Nephron (organoid): ENCODE data around the gene ENDOD1.
"Not testable (repeated sequence)": the region's sequence is repeated elsewhere in the genome, so short reads cannot be mapped to it uniquely, and the experiment has no call there.

Experiments
- H3K27ac Mint-ChIP-seq, 3 experiments: 2 replicates each; pipeline ENCODE4 v1.8.0; 2020; ENCODE audit warnings: mixed read lengths in 3 of 3, mild to moderate bottlenecking in 2 of 3, moderate library complexity in 1 of 3
- H3K27me3 Mint-ChIP-seq: 2 replicates; pipeline ENCODE4 v1.8.0; 2021; ENCODE audit warnings: low read depth, mild to moderate bottlenecking, moderate library complexity, mixed read lengths
- H3K36me3 Mint-ChIP-seq: 2 replicates; pipeline ENCODE4 v1.8.0; 2020; ENCODE audit warnings: low read depth, mixed read lengths
- H3K4me1 Mint-ChIP-seq: 2 replicates; pipeline ENCODE4 v1.8.0; 2020; ENCODE audit warnings: mixed read lengths
- H3K4me3 Mint-ChIP-seq, 3 experiments: 2 replicates each; pipeline ENCODE4 v1.8.0; 2020; ENCODE audit warnings: mild to moderate bottlenecking in 3 of 3, mixed read lengths in 3 of 3, moderate library complexity in 2 of 3
- H3K9me3 Mint-ChIP-seq: 2 replicates; pipeline ENCODE4 v1.8.0; 2020; ENCODE audit warnings: mixed read lengths
- TF ChIP-seq, protein P1 (sequence below), 3 experiments: fragments of 200-600 bp; sonication (generic); IDR thresholded peaks; one replicate each; pipeline ENCODE4 v1.5.0; 2021; ENCODE audit warnings: antibody characterized with exemption in 3 of 3; ENCODE audit not compliant: unreplicated experiment in 3 of 3

Gene ENDOD1

GRCh38 chr11:95123556-95123955 lies 33.9 kb downstream of the ENDOD1 start:
- Mint-ChIP-seq H3K27ac (no peak overlapping the region), H3K4me3 (no peak overlapping the region), H3K27me3 (no peaks in the 10 kb centered on the region), H3K4me1 (peaks cover 13% of the 10 kb centered on the region), H3K36me3 (peaks cover under 1% of the 10 kb centered on the region), H3K9me3 (peaks cover 7% of the 10 kb centered on the region)
- TF ChIP-seq, protein P1, sequence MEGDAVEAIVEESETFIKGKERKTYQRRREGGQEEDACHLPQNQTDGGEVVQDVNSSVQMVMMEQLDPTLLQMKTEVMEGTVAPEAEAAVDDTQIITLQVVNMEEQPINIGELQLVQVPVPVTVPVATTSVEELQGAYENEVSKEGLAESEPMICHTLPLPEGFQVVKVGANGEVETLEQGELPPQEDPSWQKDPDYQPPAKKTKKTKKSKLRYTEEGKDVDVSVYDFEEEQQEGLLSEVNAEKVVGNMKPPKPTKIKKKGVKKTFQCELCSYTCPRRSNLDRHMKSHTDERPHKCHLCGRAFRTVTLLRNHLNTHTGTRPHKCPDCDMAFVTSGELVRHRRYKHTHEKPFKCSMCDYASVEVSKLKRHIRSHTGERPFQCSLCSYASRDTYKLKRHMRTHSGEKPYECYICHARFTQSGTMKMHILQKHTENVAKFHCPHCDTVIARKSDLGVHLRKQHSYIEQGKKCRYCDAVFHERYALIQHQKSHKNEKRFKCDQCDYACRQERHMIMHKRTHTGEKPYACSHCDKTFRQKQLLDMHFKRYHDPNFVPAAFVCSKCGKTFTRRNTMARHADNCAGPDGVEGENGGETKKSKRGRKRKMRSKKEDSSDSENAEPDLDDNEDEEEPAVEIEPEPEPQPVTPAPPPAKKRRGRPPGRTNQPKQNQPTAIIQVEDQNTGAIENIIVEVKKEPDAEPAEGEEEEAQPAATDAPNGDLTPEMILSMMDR (IDR thresholded peaks at IDR 0.05; ENCODE audit: unreplicated experiment in 3 of 3) = no peak

GRCh38 chr11:95128602-95129001 lies 39.0 kb downstream of the ENDOD1 start:
- Mint-ChIP-seq H3K27ac (no peak overlapping the region), H3K27me3 (no peaks in the 10 kb centered on the region), H3K4me3 (no peak overlapping the region), H3K36me3 (no peaks in the 10 kb centered on the region), H3K4me1 (no peaks in the 10 kb centered on the region), H3K9me3 (no peaks in the 10 kb centered on the region)
- TF ChIP-seq, protein P1 (IDR thresholded peaks at IDR 0.05; ENCODE audit: unreplicated experiment in 3 of 3) = no peak

DNA sequence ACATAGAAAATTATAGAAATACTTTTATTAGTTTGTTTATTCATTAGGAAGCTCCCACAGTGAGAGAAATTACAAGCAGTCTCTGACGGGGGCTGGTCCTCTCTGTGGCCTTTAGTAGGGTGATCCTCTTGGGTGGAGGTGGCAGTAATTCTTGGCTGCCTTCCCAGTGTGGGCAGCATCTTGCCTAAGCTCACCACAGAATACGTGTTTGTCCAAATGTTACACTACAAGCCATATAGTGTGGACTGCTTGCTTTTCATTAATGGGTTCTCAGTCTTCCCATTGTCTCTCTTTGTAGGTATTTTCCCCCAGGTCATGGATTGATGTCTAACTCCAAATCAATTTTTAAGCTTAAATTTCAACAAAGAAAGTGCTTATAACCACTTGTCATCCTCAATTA lies 43.3 kb downstream of the ENDOD1 start:
- no peak overlapping the region for H3K27ac Mint-ChIP-seq
- TF ChIP-seq, protein P1 (IDR thresholded peaks at IDR 0.05; ENCODE audit: unreplicated experiment in 3 of 3) = no peak
- peaks cover 10% of the 10 kb centered on the region for H3K4me1 Mint-ChIP-seq
- no peak overlapping the region for H3K4me3 Mint-ChIP-seq
- H3K27me3 Mint-ChIP-seq = no peaks in the 10 kb centered on the region
- no peaks in the 10 kb centered on the region for H3K9me3 Mint-ChIP-seq
- no peaks in the 10 kb centered on the region for H3K36me3 Mint-ChIP-seq

DNA sequence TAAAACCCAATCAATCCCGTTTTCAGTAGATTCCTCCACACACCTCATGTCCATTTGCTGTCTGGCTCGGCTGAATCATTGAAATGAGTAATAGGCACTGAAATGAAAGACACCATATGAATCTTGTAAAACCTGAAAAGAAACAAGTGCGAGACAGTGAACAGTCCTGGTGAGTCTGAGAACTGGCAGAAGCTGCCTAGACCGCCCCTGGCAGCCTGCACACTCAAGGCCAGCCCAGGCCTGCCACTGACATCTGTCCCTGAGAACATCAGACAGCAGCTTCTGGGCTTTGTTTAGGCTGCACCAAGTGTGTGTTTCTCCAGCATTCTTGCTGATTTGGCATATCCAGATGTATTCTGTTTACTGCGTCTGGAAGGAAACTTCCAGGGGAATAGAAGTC lies 44.8 kb downstream of the ENDOD1 start:
- Mint-ChIP-seq H3K27ac (peak overlapping the region; percentile 22 to 51 (median 37)), H3K36me3 (no peaks in the 10 kb centered on the region), H3K4me1 (peaks cover 10% of the 10 kb centered on the region), H3K27me3 (no peaks in the 10 kb centered on the region), H3K4me3 (no peak overlapping the region), H3K9me3 (no peaks in the 10 kb centered on the region)
- TF ChIP-seq, protein P1 (IDR thresholded peaks at IDR 0.05; ENCODE audit: unreplicated experiment in 3 of 3) = no peak

GRCh38 chr11:95135155-95135554 lies 45.5 kb downstream of the ENDOD1 start:
- Mint-ChIP-seq H3K36me3 (no peaks in the 10 kb centered on the region), H3K4me1 (peaks cover 10% of the 10 kb centered on the region), H3K9me3 (no peaks in the 10 kb centered on the region), H3K27me3 (peaks cover under 1% of the 10 kb centered on the region), H3K27ac (peak overlapping the region; percentile 22 to 51 (median 37)), H3K4me3 (no peak overlapping the region)
- TF ChIP-seq, protein P1 (IDR thresholded peaks at IDR 0.05; ENCODE audit: unreplicated experiment in 3 of 3) = no peak

GRCh38 chr11:95135880-95136279 lies 46.2 kb downstream of the ENDOD1 start:
- Mint-ChIP-seq H3K4me1 (peaks cover 10% of the 10 kb centered on the region), H3K27ac (no peak overlapping the region), H3K4me3 (no peak overlapping the region), H3K27me3 (peaks cover 4% of the 10 kb centered on the region), H3K9me3 (no peaks in the 10 kb centered on the region), H3K36me3 (no peaks in the 10 kb centered on the region)
- TF ChIP-seq, protein P1 (IDR thresholded peaks at IDR 0.05; ENCODE audit: unreplicated experiment in 3 of 3) = no peak

DNA sequence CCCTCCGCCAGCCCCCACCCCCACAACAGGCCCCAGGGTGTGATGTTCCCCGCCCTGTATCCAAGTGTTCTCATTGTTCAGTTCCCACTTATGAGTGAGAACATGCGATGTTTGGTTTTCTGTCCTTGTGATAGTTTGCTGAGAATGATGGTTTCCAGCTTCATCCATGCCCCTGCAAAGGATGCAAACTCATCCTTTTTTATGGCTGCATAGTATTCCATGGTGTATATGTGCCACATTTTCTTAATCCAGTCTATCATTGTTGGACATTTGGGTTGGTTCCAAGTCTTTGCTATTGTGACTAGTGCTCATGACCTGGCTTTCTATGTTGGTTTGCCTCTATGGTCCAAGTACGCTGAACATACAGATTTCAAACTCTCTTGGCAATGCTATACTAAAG lies 47.1 kb downstream of the ENDOD1 start:
- H3K4me1 Mint-ChIP-seq, H3K4me3 Mint-ChIP-seq, H3K27me3 Mint-ChIP-seq, H3K9me3 Mint-ChIP-seq, H3K36me3 Mint-ChIP-seq, H3K27ac Mint-ChIP-seq: not testable (repeated sequence)
